ENCODE measurements around the gene ANKRD22. TPM values are rescaled to one million over a fixed set of nuclear protein-coding genes. Genes with fewer than 3 reads are reported as not detected.

Gene ANKRD22
- total RNA-seq, 2 experiments from 2014 or later: not detected

GRCh38 chr10:88792661-88793060, 59.0 kb downstream of the ANKRD22 start:
- H3K9me3 Mint-ChIP-seq: no peaks in the 10 kb centered on the region
- no peaks in the 10 kb centered on the region for H3K27me3 Mint-ChIP-seq
- no peaks in the 10 kb centered on the region for H3K36me3 Mint-ChIP-seq
- ATAC-seq (ENCODE audit: low read depth) (no peak), DNase-seq (no peak)
- POLR2A ChIA-PET: no interaction called here
- H3K27ac Mint-ChIP-seq: no peak overlapping the region
- no peak overlapping the region for H3K4me3 Mint-ChIP-seq
- peaks cover 15% of the 10 kb centered on the region for H3K4me1 Mint-ChIP-seq

- H3K4me1 Mint-ChIP-seq: peaks cover 15% of the 10 kb centered on the region
- H3K36me3 Mint-ChIP-seq: no peaks in the 10 kb centered on the region
- H3K27ac Mint-ChIP-seq: no peak overlapping the region
- POLR2A ChIA-PET: no interaction called here
- H3K27me3 Mint-ChIP-seq: no peaks in the 10 kb centered on the region
- DNase-seq (no peak), ATAC-seq (ENCODE audit: low read depth) (no peak)
- no peaks in the 10 kb centered on the region for H3K9me3 Mint-ChIP-seq
- H3K4me3 Mint-ChIP-seq: no peak overlapping the region
Observed at GRCh38 chr10:88791924-88792323, 59.7 kb downstream of the ANKRD22 start.

DNA sequence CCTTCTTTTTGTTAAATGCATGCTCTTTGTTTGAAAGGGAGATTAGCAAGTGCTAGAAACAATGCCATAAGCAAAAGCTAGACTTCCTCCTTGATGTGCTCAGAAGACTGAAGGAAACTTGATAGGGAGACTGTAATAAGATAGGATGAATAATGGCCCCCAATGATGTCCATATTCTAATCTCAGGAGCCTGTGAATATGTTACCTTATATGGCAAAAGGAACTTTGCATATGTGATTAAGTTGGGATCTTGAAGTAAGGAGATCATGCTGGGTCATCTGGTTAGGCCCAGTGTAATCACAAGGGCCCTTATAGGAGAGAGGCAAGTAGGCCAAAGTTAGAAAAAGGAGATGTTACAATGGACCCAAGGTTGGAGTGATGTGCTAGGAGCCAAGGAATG, 62.7 kb downstream of the ANKRD22 start:
- Mint-ChIP-seq H3K27ac (no peak overlapping the region), H3K9me3 (no peaks in the 10 kb centered on the region), H3K27me3 (peaks cover 2% of the 10 kb centered on the region), H3K4me1 (peaks cover 10% of the 10 kb centered on the region), H3K36me3 (no peaks in the 10 kb centered on the region), H3K4me3 (no peak overlapping the region)
- POLR2A ChIA-PET: no interaction called here
- ATAC-seq (ENCODE audit: low read depth) (no peak), DNase-seq (no peak)

DNA sequence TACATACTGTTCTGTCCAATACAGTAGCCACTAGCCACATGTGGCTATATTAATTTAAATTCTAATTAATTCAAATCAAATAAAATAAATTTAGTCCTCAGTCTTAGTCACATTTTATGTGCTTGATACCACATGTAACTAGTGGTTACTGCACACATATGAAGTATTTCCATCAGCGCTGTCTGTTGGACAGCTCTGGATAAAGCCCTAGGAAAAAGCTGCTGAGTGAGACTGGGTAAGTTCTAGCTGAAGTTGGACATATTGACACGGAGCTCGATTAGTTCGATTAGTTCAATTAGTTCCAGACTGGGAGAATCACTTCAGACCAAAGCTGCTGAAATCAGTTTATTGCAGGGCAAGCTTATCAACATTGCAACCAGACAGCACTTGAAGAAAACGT, 64.2 kb downstream of the ANKRD22 start:
- Mint-ChIP-seq H3K27ac (no peak overlapping the region), H3K9me3 (no peaks in the 10 kb centered on the region), H3K4me3 (no peak overlapping the region), H3K4me1 (no peaks in the 10 kb centered on the region), H3K27me3 (peaks cover 6% of the 10 kb centered on the region), H3K36me3 (no peaks in the 10 kb centered on the region)
- DNase-seq: no peak
- ATAC-seq (ENCODE audit: low read depth): no peak
- POLR2A ChIA-PET: interaction anchor here (0.5 kb wide), 1 partner anchor 144 kb away, joined by 4 read pairs; no protein-coding TSS in a partner anchor

- POLR2A ChIA-PET: no interaction called here
- no peaks in the 10 kb centered on the region for H3K4me1 Mint-ChIP-seq
- no peaks in the 10 kb centered on the region for H3K9me3 Mint-ChIP-seq
- H3K4me3 Mint-ChIP-seq: no peak overlapping the region
- DNase-seq (no peak), ATAC-seq (ENCODE audit: low read depth) (no peak)
- no peak overlapping the region for H3K27ac Mint-ChIP-seq
- H3K36me3 Mint-ChIP-seq: no peaks in the 10 kb centered on the region
- H3K27me3 Mint-ChIP-seq: peaks cover 6% of the 10 kb centered on the region
Observed at GRCh38 chr10:88786032-88786770, 65.4 kb downstream of the ANKRD22 start.

DNA sequence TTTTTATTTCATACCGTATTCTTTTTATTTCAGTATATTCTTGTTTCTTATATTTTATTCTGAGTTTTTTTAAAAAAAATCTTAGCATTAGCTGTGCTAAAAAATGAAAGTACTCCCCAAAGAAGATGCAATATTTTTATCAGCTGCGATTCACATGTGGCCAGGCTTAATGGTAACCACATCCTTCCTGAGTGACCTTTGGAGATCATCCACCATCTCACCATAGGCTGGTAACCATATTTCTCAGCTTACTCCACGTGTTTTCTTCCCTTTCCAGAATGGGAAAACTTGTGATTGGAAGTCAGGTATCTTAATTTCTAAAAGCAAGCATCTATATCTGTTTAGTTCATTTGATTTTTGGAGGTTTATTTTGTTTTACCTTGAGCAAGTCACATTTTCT, 67.9 kb downstream of the ANKRD22 start:
- Mint-ChIP-seq H3K36me3 (no peaks in the 10 kb centered on the region), H3K4me1 (no peaks in the 10 kb centered on the region), H3K4me3 (no peak overlapping the region), H3K27me3 (peaks cover 6% of the 10 kb centered on the region), H3K27ac (no peak overlapping the region), H3K9me3 (no peaks in the 10 kb centered on the region)
- POLR2A ChIA-PET: no interaction called here
- ATAC-seq (ENCODE audit: low read depth) (no peak), DNase-seq (no peak)

DNA sequence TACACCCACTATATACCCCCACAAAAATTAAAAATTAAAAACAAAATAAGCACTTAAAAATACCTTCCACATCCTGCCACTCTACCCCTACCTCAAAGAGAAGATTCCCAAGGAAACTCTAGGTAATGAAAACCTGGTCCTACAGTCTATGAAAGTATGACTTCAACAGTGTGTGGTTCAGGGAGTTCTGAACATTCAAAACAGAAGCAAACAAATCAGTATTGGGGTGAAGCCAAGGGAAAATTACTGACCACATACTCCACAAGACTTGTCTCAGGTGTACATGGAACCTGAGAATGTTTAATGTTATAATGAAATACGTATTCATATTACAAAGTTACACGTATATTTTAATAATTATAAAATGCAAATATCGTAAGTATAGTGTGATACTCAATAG, 69.4 kb downstream of the ANKRD22 start:
- Mint-ChIP-seq H3K27ac (no peak overlapping the region), H3K4me3 (no peak overlapping the region), H3K27me3 (peaks cover 12% of the 10 kb centered on the region), H3K4me1 (no peaks in the 10 kb centered on the region), H3K9me3 (no peaks in the 10 kb centered on the region), H3K36me3 (no peaks in the 10 kb centered on the region)
- ATAC-seq (ENCODE audit: low read depth) (no peak), DNase-seq (no peak)
- POLR2A ChIA-PET: no interaction called here

DNA sequence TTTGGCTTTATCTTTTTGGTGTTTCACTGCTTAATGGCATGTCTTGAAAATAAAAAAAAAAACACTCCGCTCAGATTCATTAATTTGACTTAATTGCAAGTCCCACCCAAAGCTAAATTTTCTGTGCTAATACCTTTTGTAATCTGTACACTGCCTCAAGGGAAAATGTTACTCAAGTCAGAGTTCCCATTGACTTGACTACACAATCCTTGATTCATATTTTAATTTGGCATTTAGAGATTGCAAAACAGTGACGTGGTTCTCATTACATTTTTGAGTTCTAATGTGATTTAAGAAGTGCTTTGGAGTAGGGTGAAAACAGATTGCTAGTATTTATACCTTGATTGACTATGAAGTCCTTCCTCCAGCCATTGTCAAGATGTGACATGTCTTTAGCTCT, 70.4 kb downstream of the ANKRD22 start:
- Mint-ChIP-seq H3K9me3 (peaks cover 1% of the 10 kb centered on the region), H3K27ac (no peak overlapping the region), H3K27me3 (peaks cover 12% of the 10 kb centered on the region), H3K4me1 (peaks cover 1% of the 10 kb centered on the region), H3K4me3 (no peak overlapping the region), H3K36me3 (no peaks in the 10 kb centered on the region)
- no peak for DNase-seq
- no peak for ATAC-seq (ENCODE audit: low read depth)
- POLR2A ChIA-PET: interaction anchor here (0.6 kb wide), 1 partner anchor 16 kb away, joined by 3 read pairs; no protein-coding TSS in a partner anchor

Other genes starting within 250 kb of the ANKRD22 start
- not detected for gene LIPF, start 187.4 kb downstream of the ANKRD22 start, total RNA-seq
- not detected for gene LIPK, start 145.6 kb downstream of the ANKRD22 start, total RNA-seq
- gene LIPN, start 91.8 kb downstream of the ANKRD22 start, total RNA-seq: not detected
- not detected for gene LIPM, start 49.1 kb downstream of the ANKRD22 start, total RNA-seq
- 10 to 100 TPM; 48.3 to 54.0 TPM for gene STAMBPL1, start 28.4 kb upstream of the ANKRD22 start, total RNA-seq
- gene ACTA2, start 100.9 kb upstream of the ANKRD22 start, total RNA-seq: 10 to 100 TPM; 11.0 to 13.8 TPM
- 10 to 100 TPM; 47.2 to 54.1 TPM for gene FAS, start 139.0 kb upstream of the ANKRD22 start, total RNA-seq